Measurements from ENCODE around the gene PIGZ. TPM values are rescaled to one million over a fixed set of nuclear protein-coding genes. Genes with fewer than 3 reads are reported as not detected.

PIGZ gene
- total RNA-seq, 1 experiment from 2014 or later = 1.4 TPM

GRCh38 chr3:197009532-197010019, 40.9 kb upstream of the PIGZ start:
- H3K9ac ChIP-seq (ENCODE audit: low read length) = no peak overlapping the region
- no peak overlapping the region for H3K27ac ChIP-seq (ENCODE audit: low read depth, low read length)
- ChIA-PET POLR2A (no interaction called here), RAD21 (ENCODE audit: low non-redundant PET in 1 of 2, low total read pairs in 2 of 2, uncharacterized antibody in 2 of 2, unreplicated experiment in 2 of 2) (no interaction called here), CTCF (interaction anchor here (1.2 kb wide), 1 partner anchor 20 kb away, joined by 4 read pairs; the partner anchor contains the start of gene MELTF)
- no peaks in the 10 kb centered on the region for H4K20me1 ChIP-seq (ENCODE audit: insufficient read depth)
- intact Hi-C loops (cut with micrococcal nuclease) = no loop called here
- TF ChIP-seq SIN3A (IDR thresholded peaks at IDR 0.05; ENCODE audit: low read depth) = no peak
- no peak for TF ChIP-seq SP1 (IDR thresholded peaks at IDR 0.05; ENCODE audit: low read depth)
- no peak for TF ChIP-seq ZNF274 (IDR thresholded peaks at IDR 0.05; ENCODE audit: low read depth, low read length)
- TF ChIP-seq CEBPB (IDR thresholded peaks at IDR 0.05; ENCODE audit: low read depth) = no peak
- no peak for TF ChIP-seq CTCF (IDR thresholded peaks at IDR 0.05 in 2 of 3, conservative IDR thresholded peaks at IDR 0.05 in 1 of 3; ENCODE audit: borderline replicate concordance in 1 of 3, insufficient read depth in 1 of 3, low read depth in 2 of 3, low read length in 2 of 3)
- TF ChIP-seq EZH2phosphoT487 (IDR thresholded peaks at IDR 0.05; ENCODE audit: borderline replicate concordance) = no peak
- no peak for TF ChIP-seq ATF3 (IDR thresholded peaks at IDR 0.05)
- TF ChIP-seq POLR2AphosphoS5 (IDR thresholded peaks at IDR 0.05; ENCODE audit: low read depth, low read length) = no peak
- TF ChIP-seq EZH2 (IDR thresholded peaks at IDR 0.05) = no peak
- TF ChIP-seq SRF (IDR thresholded peaks at IDR 0.05; ENCODE audit: low read depth) = no peak
- no peak for TF ChIP-seq ELF1 (IDR thresholded peaks at IDR 0.05; ENCODE audit: borderline replicate concordance, low read depth)
- no peak for TF ChIP-seq ZFX (IDR thresholded peaks at IDR 0.05)
- no peak for TF ChIP-seq TCF7L2 (IDR thresholded peaks at IDR 0.05; ENCODE audit: borderline replicate concordance, extremely low read depth, insufficient read depth, insufficient read length)
- TF ChIP-seq REST (IDR thresholded peaks at IDR 0.05; ENCODE audit: low read depth) = no peak
- no peak overlapping the region for H3K4me3 ChIP-seq (replicated peaks in 1 of 2; ENCODE audit: low read depth in 1 of 2, low read length in 2 of 2)
- no peaks in the 10 kb centered on the region for H3K27me3 ChIP-seq (ENCODE audit: insufficient read depth, low read length)
- no peak for DNase-seq (ENCODE audit: low read depth, low spot score)
- no TSS peak for BruUV-seq (replicated peaks)
- ATAC-seq = no peak
- H3K79me2 ChIP-seq (ENCODE audit: insufficient read depth, low read length) = no peaks in the 10 kb centered on the region
- peaks cover 5 to 20% of the 10 kb centered on the region in 2 experiments; a peak in 3 of 4 replicates for H3K4me1 ChIP-seq (ENCODE audit: control insufficient read depth in 1 of 2, insufficient read depth in 2 of 2, low read length in 2 of 2)
- no peaks in the 10 kb centered on the region for H3K36me3 ChIP-seq (ENCODE audit: control insufficient read depth in 1 of 2, insufficient read depth in 2 of 2, low read length in 2 of 2)
- no peak overlapping the region for H3K4me2 ChIP-seq (ENCODE audit: low read length)
- no peaks in the 10 kb centered on the region for H3K9me3 ChIP-seq (ENCODE audit: control insufficient read depth in 1 of 2, insufficient read depth in 1 of 2, low read depth in 1 of 2, low read length in 2 of 2)
- H3K9me2 ChIP-seq (ENCODE audit: insufficient read depth) = no peaks in the 10 kb centered on the region
- no peak overlapping the region for H2AFZ ChIP-seq (ENCODE audit: low read depth, low read length, poor library complexity, severe bottlenecking)

All from HCT116 (cell line).